Stimulated activated CD4-positive, alpha-beta T cell treated with anti-CD3 and anti-CD28 coated beads, TNF-alpha, amount 100 ng/mL, for 1 hour (primary cell): ENCODE data around the gene DDX39A.
"Not testable (repeated sequence)": the region's sequence is repeated elsewhere in the genome, so short reads cannot be mapped to it uniquely, and the experiment has no call there.

ENCODE experiments used
- DNase-seq, 3 donors: peaks; one replicate each; pipeline ENCODE4 v3.0.0-alpha.2; 2020; ENCODE audit warnings: low read depth in 3 of 3, low spot score in 1 of 3

Gene DDX39A

GRCh38 chr19:14391156-14391821, 27.9 kb downstream of the DDX39A start:
- no peak for DNase-seq

GRCh38 chr19:14390548-14390947, 28.6 kb downstream of the DDX39A start:
- no peak for DNase-seq

- DNase-seq, result no peak
Observed at GRCh38 chr19:14385492-14385891, 33.6 kb downstream of the DDX39A start.

GRCh38 chr19:14383661-14384555, 35.2 kb downstream of the DDX39A start:
- DNase-seq, result no peak

GRCh38 chr19:14381689-14382474, 37.3 kb downstream of the DDX39A start:
- peak in 2 of 3 donors; percentile 55 to 63 for DNase-seq

- no peak for DNase-seq
Observed at GRCh38 chr19:14379294-14380065, 39.7 kb downstream of the DDX39A start.

- DNase-seq, result no peak
Observed at GRCh38 chr19:14378890-14379289, 40.3 kb downstream of the DDX39A start.

- no peak for DNase-seq
Observed at GRCh38 chr19:14377883-14378328, 41.2 kb downstream of the DDX39A start.

GRCh38 chr19:14375582-14376291, 43.4 kb downstream of the DDX39A start:
- no peak for DNase-seq

- peak in 1 of 3 donors; percentile 37 for DNase-seq
Observed at GRCh38 chr19:14375055-14375581, 44.0 kb downstream of the DDX39A start.

GRCh38 chr19:14374313-14374712, 44.8 kb downstream of the DDX39A start:
- not testable (repeated sequence) for DNase-seq

- DNase-seq, result not testable (repeated sequence)
Observed at GRCh38 chr19:14372384-14373077, 46.6 kb downstream of the DDX39A start.

GRCh38 chr19:14371301-14371821, 47.8 kb downstream of the DDX39A start:
- DNase-seq, result no peak

- no peak for DNase-seq
Observed at GRCh38 chr19:14370940-14371280, 48.2 kb downstream of the DDX39A start.

GRCh38 chr19:14370169-14370939, 48.8 kb downstream of the DDX39A start:
- DNase-seq, result no peak

- peak; percentile 68 to 79 (median 79) for DNase-seq
Observed at GRCh38 chr19:14369399-14370168, 49.6 kb downstream of the DDX39A start.

- DNase-seq, result no peak
Observed at GRCh38 chr19:14368011-14368513, 51.1 kb downstream of the DDX39A start.
